ENCODE data around the gene CST7.

- TF ChIP-seq FOXP2 (optimal IDR thresholded peaks at IDR 0.05; ENCODE audit: borderline replicate concordance, extremely low read depth, extremely low read length, insufficient read depth), result no peak
- no peak for TF ChIP-seq POLR2AphosphoS5 (IDR thresholded peaks at IDR 0.05; ENCODE audit: low read depth, low read length)
- no peak for TF ChIP-seq SIN3A (IDR thresholded peaks at IDR 0.05; ENCODE audit: borderline replicate concordance, insufficient read depth, low read length)
Measured at GRCh38 chr20:24978513-24978912, 29.4 kb downstream of the CST7 start.

Measured in PFSK-1 (cell line).